Stimulated activated CD4-positive, alpha-beta T cell treated with anti-CD3 and anti-CD28 coated beads, Interleukin-15, amount 100 ng/mL, for 1 hour (primary cell): ENCODE data around the gene SCRN2.
A peak's percentile ranks its signal among the peaks of the same experiment; 100 is the strongest.

Experiments
- DNase-seq, 2 donors: peaks; one replicate each; pipeline ENCODE4 v3.0.0-alpha.2; 2020; ENCODE audit warnings: low read depth in 1 of 2, low spot score in 1 of 2

SCRN2 gene

DNA sequence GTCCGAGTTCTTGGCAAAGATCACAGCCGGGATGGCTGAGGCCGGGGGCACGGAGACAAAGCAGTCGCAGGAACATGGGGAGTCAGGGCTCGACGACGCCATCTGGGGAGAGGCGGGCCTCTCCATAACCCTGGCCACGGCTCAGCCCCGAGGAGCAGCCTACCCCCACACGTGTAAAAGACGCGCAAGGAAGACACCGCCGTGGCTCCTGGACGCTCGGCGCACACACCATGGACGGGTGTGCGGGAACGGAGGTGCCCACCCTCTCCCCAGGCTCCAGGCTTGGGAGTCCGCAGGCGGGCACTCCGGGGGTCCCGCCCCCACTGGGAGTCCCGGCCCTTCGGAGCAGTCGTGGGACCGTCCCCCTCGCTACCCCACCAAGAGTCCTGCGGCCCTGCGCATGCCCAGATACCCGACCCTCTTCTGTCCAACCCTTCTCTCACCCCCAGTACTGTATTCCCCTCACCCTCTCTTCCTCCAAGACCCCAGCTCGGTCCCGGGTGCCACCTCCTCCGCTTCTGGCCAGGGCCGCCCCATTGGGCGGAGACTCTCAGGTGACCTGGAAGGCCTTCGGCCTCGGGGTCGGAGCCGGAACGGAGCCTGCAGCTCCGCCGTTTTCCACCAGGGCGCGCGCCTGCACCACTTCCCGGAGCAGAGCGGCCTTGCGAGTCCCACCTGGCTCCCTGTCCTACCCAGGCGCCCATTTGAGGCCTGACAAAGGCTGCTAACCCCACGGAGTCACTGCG is at the start of gene SCRN2:
Gene SCRN2, minus strand, starts transcription at position 532 of the 746 bp plus-strand sequence. Its CDS starts 430 bp downstream, at position 102.
- peak; percentile 73 to 83 for DNase-seq

DNA sequence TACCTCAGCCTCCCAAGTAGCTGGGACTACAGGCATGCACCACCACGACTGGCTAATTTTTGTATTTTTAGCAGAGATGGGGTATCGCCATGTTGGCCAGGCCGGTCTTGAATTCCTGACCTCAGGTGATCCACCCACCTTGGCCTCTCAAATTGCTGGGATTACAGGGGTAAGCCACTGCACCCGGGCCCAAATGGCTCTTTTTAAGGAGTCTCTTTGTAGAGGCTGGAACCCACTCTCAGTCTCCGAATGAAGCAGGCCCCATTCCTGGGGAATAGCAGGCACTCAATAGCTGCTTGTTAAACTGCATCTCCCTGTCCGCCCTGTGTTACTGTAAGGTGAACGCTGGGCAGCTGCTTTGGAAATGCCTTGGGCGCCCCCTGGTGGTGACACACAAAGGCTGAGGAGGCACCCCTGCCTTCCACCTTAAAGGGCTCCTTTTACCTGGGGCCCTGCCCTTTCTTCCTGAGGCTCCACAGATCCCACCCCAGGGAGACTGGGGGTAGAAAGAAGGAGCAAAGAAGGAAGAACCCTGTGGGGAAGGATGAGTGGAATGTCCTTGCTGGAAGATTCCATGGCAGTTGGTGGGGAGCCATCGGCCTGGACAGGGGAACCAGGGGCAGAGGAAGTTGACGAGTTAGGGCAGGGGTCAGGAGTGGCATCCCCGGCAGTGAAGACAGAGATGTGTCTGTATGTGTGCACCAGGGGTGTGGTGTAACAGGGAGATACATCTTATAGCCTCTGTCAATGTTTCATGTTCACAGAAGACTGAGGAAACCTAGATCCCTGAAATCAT is 48.9 kb upstream of the SCRN2 start:
- peak; percentile 84 to 91 for DNase-seq

DNA sequence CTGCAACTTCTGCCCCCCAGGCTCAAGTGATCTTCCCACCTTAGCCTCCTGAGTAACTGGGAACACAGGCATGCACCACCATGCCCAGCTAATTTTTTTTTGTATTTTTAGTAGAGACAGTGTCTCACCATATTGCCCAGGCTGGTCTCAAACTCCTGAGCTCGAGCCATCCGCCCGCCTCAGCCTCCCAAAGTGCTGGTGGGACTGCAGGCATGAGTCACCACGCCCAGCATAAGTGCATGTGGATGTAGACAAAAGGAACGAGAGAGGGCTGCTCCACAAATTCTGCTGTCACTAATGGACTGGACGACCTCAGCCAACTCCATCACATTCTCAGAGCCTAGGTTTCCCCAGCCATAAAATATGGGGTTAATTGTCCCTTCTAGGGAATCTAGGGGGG is 47.2 kb upstream of the SCRN2 start:
- no peak for DNase-seq

DNA sequence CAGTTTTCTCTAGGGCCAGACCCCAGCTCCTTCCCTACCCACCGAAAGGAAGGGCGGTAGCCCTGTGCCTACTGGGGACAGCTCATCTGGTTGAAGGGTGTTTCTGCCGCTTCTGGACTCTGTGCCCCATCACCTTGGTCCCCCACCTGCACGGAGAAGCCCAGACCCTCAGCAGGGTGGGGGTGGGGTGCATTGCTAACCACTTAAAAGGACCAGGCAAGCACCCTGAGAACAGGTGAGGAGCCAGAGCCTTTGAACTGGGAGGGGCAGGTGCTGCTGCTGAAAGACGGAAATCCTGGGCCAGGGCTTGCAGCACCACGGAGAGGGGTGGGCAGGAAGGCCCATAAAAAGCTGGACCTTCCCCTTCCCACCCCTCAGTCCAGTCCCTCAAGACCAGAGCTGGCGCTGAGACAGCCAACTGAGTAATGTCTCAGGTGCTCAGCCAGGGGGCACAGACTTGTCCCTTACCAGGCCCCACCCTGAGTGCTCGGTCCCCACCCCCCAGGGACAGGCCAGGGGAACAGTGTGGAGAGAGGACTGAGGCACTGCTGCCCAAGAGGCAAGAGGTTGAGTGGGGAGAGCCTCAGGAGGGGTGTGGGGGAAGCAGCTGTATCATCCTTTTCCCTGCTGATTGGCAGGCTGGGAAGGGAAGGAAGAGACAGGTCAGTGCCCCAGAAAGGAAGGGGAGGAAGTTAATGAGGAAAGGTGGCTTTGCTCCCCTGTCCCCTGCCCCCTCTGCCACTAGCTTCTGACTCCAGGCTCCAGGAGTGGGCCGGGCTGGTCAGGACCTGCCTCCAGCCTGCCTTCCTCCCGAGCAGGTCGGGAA is 44.0 kb upstream of the SCRN2 start:
- DNase-seq = no peak

DNA sequence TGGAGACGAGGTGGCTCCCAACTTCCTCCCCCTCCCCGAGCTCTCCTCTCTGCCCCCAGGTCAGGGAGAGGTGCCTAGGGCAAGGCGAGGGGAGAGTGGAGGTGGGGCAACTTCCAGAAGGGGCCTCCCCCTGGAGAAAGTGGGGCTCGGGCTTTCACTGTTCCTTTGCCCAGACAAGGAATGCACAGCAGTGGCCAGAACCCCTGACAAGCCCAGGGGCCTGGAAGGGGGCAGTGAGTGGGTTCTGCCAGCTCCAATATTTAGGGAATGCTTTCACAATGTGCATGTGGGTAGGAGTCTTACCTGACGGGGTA is 43.3 kb upstream of the SCRN2 start:
- DNase-seq = no peak

DNA sequence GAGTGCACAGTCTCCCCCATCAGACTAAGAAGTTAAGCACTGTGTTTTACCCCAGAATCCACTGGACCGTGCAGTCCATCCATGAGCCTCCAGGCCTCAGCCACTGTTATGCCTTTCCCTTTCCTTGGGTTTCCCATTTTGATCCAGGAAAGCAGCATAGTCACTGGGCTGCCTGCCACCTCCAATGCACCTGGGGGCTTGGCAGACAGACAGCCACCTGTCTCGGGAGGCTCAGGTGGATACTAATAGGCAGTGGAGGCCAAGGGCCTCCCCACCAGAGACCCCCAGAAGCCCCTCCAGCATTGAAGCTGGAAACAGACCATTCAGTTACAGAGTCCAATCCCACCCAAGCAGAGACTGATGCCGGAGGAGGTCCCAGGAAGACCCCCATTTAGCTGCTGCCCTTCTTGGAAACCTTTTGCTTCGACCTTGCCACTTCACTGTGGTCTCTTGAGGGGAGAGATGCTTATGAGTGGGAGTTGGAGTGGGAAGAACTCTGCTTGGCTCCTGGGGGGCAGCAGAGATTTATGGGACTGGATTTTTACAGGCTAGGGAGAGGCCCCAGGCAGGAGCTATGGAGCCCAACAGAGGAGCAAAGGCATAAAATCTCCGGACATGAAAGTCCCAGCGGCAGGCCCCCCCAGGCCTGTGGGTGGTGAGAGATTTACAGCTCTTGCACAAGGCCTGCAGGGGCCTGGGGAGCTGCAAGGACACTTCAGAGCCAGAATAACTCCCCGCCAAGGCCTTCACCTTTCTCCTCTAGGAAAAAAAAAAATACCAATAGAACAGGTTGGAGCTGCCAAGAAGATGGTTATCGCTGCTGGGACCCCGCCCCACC is 42.7 kb upstream of the SCRN2 start:
- no peak for DNase-seq

DNA sequence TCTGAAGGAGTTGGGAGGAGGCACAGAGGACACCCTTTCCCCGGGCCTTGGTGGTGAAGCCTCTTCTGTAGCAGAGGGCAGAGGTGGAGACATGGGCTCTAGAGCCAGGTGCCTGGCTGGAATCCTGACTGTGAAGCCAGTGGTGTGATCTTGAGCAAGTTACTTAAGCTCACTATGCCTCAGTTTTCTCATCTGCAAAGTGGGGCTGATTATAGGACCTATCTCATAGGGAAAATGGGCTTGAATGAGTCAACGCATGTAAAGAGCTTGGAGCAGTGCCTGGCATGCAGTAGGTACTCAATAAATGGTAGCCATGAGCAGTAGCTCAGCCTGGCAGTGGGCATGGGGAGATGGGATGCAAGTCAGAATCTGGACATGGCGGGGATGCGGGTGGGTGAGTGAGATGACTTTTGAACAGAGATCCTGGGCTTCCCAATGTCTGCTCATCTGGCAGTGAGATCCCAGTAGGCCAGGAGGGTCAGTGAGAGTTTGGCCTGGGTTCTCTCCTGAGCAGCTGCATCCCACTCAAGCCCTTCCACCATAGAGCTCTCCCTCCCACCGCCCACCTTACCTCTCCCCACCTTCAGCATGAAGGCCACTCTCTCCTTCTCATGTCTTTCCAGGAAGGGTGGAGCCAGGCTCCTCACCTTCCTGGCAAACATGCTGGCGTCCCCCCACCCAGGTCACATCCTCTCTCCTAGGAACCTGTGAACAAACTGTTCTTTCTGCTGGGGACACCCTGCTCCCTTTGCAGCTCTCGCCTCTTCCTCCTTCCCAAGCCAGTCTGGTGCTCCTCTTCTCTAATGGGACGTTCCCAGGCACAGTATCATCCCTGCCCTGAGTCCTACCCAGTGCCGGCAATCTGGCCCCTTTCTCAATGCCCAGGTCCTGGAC is 41.9 kb upstream of the SCRN2 start:
- no peak for DNase-seq

DNA sequence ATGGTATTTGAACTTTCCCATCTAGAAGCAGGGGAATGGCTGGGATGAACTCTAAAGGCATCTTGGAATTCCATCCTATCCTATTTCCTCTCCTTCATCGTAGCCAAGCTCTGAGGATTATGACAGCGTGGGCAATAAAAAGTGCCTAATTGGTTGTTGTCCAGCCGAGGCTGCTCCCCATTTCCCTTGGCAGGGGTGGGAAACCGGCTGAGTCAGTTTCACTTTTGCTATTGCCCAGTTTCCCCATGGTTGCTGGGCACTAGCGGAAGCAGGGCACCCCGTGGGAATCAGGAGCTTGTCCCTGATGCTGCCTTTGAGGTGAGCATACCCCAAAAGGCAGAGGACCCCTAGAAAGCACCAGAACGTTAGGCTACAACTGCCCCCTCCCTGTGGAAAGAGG is 41.2 kb upstream of the SCRN2 start:
- no peak for DNase-seq

DNA sequence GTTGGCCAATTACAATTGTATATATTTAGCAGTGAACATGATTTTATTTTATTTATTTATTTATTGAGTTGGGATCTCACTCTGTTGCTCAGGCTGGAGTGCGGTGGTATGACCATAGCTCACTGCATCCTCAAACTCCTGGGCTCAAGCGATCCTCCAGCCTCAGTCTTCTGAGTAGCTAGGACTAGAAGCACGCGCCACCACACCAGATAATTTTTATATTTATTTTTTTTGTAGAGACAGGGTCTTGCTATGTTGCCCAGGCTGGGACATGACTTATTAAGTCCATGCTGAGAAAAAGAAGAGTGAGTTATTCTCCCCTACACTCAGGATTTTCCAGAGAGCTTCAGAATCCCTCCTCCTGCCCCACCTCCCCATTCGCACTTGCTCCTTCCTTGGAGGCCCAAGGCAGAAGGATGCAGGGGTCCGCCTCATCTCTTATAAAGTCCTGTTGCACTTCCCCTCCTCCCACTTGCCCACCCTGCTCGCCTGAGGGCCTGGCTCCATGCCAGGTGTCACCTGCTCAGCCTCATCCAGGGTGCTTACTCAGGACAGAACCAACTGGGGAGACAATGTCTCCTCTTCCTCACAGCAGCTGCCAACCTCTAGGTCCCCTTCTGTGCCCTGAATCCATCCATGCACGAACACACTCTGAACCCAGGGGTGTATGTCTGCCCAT is 38.8 kb upstream of the SCRN2 start:
- DNase-seq = no peak

DNA sequence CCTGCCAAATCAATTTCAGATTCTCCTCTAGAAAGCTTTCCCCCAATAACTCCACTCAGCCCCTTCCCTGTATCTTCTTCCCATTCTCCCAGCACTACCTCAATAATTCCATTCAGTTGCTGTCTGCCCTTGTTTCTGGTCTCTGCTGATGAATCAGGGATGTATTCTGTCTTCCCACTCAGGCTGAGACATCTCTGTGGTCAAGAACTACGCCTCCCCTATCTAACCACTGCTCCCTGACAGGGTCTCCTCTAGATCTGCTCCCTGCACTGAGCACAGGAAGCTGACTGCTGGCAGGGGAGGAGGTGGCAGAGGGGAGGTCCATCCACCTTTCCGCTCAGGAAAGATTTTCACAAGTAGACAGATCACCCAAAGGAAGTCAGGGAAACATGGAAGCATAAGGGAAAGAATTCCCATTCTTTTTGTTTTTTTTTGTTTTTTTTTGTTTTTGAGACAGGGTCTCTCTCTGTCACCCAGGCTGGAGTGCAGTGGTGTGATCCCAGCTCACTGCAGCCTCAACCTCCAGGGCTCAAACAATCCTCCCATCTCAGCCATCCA is 38.0 kb upstream of the SCRN2 start:
- DNase-seq = no peak

DNA sequence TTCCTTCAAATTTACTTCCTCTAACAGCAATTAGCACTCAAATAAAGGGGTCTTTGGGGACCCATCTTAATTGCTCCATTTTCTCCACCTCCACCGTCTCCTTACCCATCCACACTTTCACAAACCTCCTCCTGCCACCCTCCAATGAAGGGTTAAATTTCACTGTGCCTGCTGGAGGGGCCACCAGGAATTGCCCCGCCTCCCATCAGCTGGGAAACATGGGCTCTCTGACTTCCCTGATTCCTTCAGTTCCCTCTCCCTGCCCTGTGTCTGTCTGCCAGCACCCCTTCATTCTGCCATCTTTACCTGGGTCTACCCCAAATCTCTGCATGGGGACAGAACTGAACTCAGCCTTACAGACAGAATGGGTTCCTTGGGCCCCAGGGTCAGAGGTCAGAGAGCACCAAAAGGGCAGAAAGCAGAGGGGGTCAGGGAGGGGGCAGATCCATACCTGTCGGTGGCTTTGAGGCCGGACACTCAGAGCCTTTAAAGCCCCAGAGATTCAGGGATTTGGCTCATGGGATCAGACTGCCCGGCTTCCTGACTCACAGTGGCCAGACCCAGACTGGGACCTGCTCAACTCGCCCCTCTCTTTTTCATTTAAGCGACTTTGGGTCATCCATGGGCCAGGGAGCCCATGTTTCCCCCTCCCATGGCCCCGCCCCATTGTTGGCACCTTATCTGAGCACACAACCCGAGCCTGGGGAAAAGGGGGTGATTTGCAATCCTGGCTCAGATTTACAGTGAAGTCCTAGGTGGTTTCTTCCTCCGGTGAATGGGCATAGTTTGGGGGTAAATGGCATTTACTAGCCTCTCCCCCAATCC is 37.3 kb upstream of the SCRN2 start:
- no peak for DNase-seq

DNA sequence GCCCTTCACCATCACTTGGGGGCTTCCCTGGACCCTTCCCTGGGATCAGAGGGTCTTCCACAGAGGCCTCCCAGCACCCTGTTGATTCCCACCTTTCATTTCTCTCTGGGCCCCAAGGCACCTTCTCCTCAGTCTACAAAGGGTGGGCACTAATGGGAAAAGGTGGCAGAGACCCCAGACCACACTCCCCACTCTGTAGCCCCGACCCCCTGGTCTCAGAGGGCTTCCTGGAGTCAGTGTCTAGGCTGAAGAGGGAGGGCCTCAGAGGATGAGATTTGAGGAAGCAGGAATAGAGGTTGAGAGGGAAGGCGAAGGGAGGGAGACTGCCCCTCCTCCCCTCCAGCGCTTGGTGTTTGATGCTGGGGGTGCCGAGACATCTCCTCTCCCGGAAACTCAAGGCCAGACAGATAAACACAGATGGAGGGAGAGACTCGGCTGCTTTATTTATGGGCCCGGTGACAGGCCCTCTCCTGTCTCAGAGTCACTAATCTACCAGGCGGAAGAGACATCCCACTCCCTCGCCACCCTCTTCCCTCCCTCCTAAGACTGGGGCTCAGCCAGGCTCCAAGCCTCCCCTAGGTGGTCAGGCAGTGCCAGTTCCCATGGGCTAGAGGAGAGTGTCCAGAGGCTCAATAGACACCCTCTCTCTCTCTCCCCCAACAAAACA is 36.4 kb upstream of the SCRN2 start:
- no peak for DNase-seq

DNA sequence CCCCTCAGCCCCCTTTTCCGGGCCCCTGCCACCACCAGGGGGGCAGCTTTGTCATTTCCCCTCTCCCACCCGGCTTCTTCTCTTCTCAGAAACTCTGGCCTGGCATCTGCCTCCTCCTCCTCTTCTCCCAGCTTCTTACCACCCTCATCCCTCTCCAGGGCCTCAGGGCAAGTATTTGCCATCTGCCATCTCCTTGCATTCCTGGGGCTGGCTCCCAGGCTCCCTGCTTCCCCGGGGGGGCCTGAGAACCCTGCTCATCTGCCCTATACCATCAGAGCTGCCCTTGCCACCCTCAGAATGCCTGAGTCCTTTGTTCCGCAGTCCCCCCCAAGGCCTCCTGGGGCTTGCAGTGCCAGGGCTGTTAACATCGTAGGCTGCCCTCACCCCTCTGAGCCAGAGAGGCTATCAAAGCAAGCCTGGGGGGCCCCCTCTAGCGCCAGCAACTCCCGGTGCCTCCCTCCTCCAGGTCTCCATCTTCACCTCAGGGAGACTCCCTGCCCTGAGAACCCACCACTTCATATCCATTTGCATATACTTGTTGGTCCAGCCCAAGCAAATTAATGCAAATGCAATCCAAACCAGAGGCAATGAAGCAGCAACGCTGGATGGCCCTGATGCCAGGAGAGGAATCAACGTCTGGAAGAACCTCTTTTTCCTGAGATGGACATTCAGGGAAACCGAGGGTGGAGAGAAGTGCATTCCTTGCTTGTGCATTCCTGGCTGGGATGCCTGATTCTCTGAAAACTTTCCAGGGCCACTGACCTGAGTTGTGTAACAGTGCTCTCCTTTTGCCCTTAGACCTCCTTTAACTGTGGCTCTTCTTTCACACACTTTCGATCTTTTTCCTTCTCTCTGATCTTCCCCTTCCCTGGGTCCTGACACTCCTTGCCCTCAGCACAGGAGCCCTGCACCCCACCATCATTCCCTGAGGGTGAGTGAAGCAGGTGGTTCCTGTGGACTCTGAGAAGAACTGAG is 34.2 kb upstream of the SCRN2 start:
- no peak for DNase-seq

DNA sequence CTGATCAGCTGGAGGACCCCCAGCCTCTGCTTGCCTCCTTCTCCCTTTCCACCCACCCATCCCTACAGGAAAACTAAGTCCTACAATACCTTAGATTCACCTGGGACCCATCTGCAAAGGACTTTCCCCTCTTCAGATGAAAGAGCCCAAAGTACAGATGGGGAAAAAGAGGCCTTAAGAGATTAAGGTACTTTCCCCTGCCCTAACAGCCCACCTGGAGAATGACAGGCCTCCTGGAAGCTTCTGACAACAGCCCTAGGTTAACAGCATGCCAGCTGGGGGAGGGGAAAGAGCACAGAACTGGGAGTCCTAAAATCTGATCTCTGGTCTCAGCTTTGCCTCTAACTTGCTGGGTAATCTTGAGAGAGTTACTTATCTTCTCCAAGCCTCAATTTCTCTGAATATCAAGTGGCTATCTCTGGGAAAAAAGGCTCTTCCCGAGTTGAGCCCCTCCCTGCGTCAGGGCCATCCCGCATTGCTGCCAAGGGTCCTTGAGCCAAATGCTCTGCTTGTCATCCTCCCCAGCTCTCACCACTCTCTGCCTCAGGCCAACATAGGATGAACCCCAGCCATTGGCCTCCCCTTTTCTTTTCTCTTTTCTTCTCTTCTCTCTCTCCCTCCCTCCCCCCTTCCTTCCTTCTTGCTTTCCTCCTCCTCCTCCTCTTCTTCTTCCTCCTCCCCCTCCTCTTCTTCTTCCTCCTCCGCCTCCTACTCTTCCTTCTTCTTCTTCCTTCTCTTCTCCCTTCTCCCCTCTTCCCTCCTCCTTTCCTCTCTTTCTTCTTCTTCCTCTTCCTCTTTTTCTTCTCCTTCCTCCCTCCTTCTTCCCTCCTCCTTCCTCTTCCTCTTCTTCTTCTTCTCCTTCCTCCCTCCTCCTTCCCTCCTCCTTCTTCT is 32.4 kb upstream of the SCRN2 start:
- no peak for DNase-seq

DNA sequence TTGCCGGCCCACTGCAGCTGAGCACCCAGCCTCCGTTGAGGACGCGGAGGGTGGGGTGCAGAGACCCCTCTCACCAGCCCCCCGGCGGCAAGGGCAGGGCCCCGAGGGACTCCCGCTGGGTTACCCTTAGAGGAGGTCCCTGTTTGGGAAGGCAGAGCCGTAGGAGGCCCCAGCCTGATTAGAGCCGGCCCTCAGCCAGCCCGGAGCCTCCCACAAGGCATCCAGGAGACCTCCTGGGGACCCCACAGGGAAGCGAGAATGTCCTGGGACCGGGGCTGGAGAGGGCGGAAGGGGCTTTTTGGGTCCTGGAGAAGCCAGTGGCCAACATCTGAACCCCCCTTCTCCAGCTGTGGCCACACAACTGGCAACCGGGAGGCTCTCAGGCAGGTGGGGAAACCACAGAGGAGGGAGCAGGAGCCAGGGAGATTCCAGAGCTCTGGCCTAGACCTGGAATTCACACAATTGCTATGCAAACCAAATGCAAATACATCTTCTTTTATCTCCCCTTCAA is 31.6 kb upstream of the SCRN2 start:
- DNase-seq = no peak
